HEK293T (cell line): ENCODE measurements around the gene COL5A1.
"Not testable (repeated sequence)": the region's sequence is repeated elsewhere in the genome, so short reads cannot be mapped to it uniquely, and the experiment has no call there.

Source experiments
- CTCF ChIA-PET: fragments of 350-600 bp; formaldehyde crosslinking; extraction: SDS; loops from one replicate; lab custom pipeline; 2021; ENCODE audit warnings: antibody characterized with exemption, inconsistent platforms; lab: Yijun Ruan, JAX
- POLR2A ChIA-PET: fragments of 350-600 bp; formaldehyde crosslinking; extraction: SDS; loops from one replicate; lab custom pipeline; 2020; ENCODE audit warnings: antibody characterized with exemption, inconsistent platforms; lab: Yijun Ruan, JAX
- DNase-seq: peaks from one replicate; pipeline ENCODE4 v3.0.0; 2012; ENCODE audit warnings: mixed read lengths; ENCODE audit errors: extremely low spot score
- ARNT ChIP-seq: fragments of 450-650 bp; IDR thresholded peaks from 2 replicates; pipeline ENCODE4 v1.6.1; 2017; ENCODE audit warnings: mild to moderate bottlenecking
- BHLHE40 ChIP-seq: fragments of 450-650 bp; IDR thresholded peaks from 2 replicates; pipeline ENCODE4 v1.6.1; 2016; ENCODE audit warnings: mild to moderate bottlenecking, moderate library complexity, borderline replicate concordance
- CTBP1 ChIP-seq: fragments of 450-650 bp; IDR thresholded peaks from 2 replicates; pipeline ENCODE4 v1.6.1; 2016; ENCODE audit warnings: borderline replicate concordance
- ELF4 ChIP-seq: fragments of 450-650 bp; IDR thresholded peaks from 2 replicates; pipeline ENCODE4 v1.6.1; 2017; ENCODE audit warnings: antibody characterized with exemption
- FOXA1 ChIP-seq: fragments of 450-650 bp; IDR thresholded peaks from 2 replicates; pipeline ENCODE4 v1.6.1; 2016; ENCODE audit warnings: mild to moderate bottlenecking
- FOXK2 ChIP-seq: fragments of 450-650 bp; IDR thresholded peaks from 2 replicates; pipeline ENCODE4 v1.6.1; 2016; ENCODE audit warnings: mild to moderate bottlenecking
- FOXM1 ChIP-seq: fragments of 450-650 bp; IDR thresholded peaks from 2 replicates; pipeline ENCODE4 v1.6.1; 2017; ENCODE audit warnings: mild to moderate bottlenecking, borderline replicate concordance
- HDGF ChIP-seq: fragments of 450-650 bp; IDR thresholded peaks from 2 replicates; pipeline ENCODE4 v1.6.1; 2017; ENCODE audit warnings: antibody characterized with exemption, borderline replicate concordance
- L3MBTL2 ChIP-seq: fragments of 450-650 bp; conservative IDR thresholded peaks from 2 replicates; pipeline ENCODE4 v1.6.1; 2016; ENCODE audit warnings: mild to moderate bottlenecking
- LEF1 ChIP-seq: fragments of 450-650 bp; IDR thresholded peaks from 2 replicates; pipeline ENCODE4 v1.6.1; 2017; ENCODE audit warnings: mild to moderate bottlenecking, borderline replicate concordance
- NFRKB ChIP-seq: fragments of 450-650 bp; IDR thresholded peaks from 2 replicates; pipeline ENCODE4 v1.6.1; 2016; ENCODE audit warnings: mild to moderate bottlenecking, moderate library complexity
- PKNOX1 ChIP-seq: fragments of 450-650 bp; IDR thresholded peaks from 2 replicates; pipeline ENCODE4 v1.6.1; 2016
- SP1 ChIP-seq: fragments of 450-650 bp; IDR thresholded peaks from 2 replicates; pipeline ENCODE4 v1.6.1; 2017
- SUZ12 ChIP-seq: fragments of 450-650 bp; IDR thresholded peaks from 2 replicates; pipeline ENCODE4 v1.6.1; 2016; ENCODE audit warnings: mild to moderate bottlenecking
- TARDBP ChIP-seq: fragments of 450-650 bp; IDR thresholded peaks from 2 replicates; pipeline ENCODE4 v1.6.1; 2016
- ZNF384 ChIP-seq: fragments of 450-650 bp; IDR thresholded peaks from 2 replicates; pipeline ENCODE4 v1.6.1; 2016

Gene COL5A1

GRCh38 chr9:134641990-134642384, 384 bp downstream of the COL5A1 start:
- POLR2A ChIA-PET: no interaction called here
- DNase-seq: no peak
- TF ChIP-seq BHLHE40: no peak
- no peak for TF ChIP-seq FOXK2
- TF ChIP-seq L3MBTL2: no peak
- TF ChIP-seq FOXM1: no peak
- no peak for TF ChIP-seq TARDBP
- TF ChIP-seq ZNF384: no peak
- TF ChIP-seq FOXA1: no peak
- TF ChIP-seq ELF4: no peak
- no peak for TF ChIP-seq LEF1
- no peak for TF ChIP-seq SP1
- TF ChIP-seq PKNOX1: no peak
- TF ChIP-seq SUZ12: no peak
- no peak for TF ChIP-seq ARNT
- TF ChIP-seq NFRKB: no peak
- CTCF ChIA-PET: no interaction called here

GRCh38 chr9:134642385-134643181, 980 bp downstream of the COL5A1 start:
- ChIA-PET POLR2A (interaction anchor here (0.9 kb wide), 1 partner anchor 13 kb away, joined by 3 read pairs; no protein-coding TSS in a partner anchor), CTCF (interaction anchor here (0.5 kb wide), 1 partner anchor 97 kb away, joined by 3 read pairs; no protein-coding TSS in a partner anchor)
- TF ChIP-seq FOXK2: no peak
- DNase-seq: peak; percentile 14

GRCh38 chr9:134643222-134643671, 1.6 kb downstream of the COL5A1 start:
- ChIA-PET POLR2A (interaction anchor here (0.9 kb wide), 1 partner anchor 12 kb away, joined by 3 read pairs; no protein-coding TSS in a partner anchor), CTCF (interaction anchor here (0.5 to 0.6 kb wide), 2 partner anchors 69 to 96 kb away, joined by 3 to 4 read pairs; no protein-coding TSS in a partner anchor)
- no peak for TF ChIP-seq ZNF384
- no peak for DNase-seq

- POLR2A ChIA-PET, CTCF ChIA-PET, DNase-seq: not testable (repeated sequence)
These were observed 2.8 kb downstream of the COL5A1 start for GRCh38 chr9:134644401-134644724.

- CTCF ChIA-PET: interaction anchor here (0.6 kb wide), 1 partner anchor 122 kb away, joined by 3 read pairs; no protein-coding TSS in a partner anchor
These were observed 3.4 kb downstream of the COL5A1 start for GRCh38 chr9:134644725-134645606.

GRCh38 chr9:134645607-134646365, 4.2 kb downstream of the COL5A1 start:
- TF ChIP-seq TARDBP: no peak
- no peak for TF ChIP-seq FOXK2
- TF ChIP-seq HDGF: no peak
- no peak for TF ChIP-seq ZNF384
- TF ChIP-seq NFRKB: no peak
- TF ChIP-seq FOXM1: no peak
- TF ChIP-seq SUZ12: no peak
- TF ChIP-seq ARNT: no peak
- ChIA-PET POLR2A (no interaction called here), CTCF (interaction anchor here (0.6 kb wide), 1 partner anchor 121 kb away, joined by 3 read pairs; no protein-coding TSS in a partner anchor)
- DNase-seq: no peak

More at GRCh38 chr9:134644725-134645606, 3.4 kb downstream of the COL5A1 start:
- POLR2A ChIA-PET: no interaction called here
- DNase-seq: no peak
- TF ChIP-seq CTBP1: no peak
- no peak for TF ChIP-seq FOXK2
- no peak for TF ChIP-seq ZNF384
- TF ChIP-seq SP1: no peak
- TF ChIP-seq HDGF: no peak

- CTCF ChIA-PET: no interaction called here
- DNase-seq: no peak
- TF ChIP-seq LEF1 (no peak), SP1 (no peak), FOXK2 (no peak), TARDBP (no peak), FOXM1 (no peak)
- POLR2A ChIA-PET: no interaction called here
These were observed 5.9 kb downstream of the COL5A1 start for GRCh38 chr9:134647359-134648080.
